Lower leg skin (tissue), 4 donors: ENCODE data around the gene GLP2R. TPM values are rescaled to one million over a fixed set of nuclear protein-coding genes. Genes with fewer than 3 reads are reported as not detected.

ENCODE experiments used
- DNase-seq, 2 donors: peaks; one replicate each; pipeline ENCODE4 v3.0.0-alpha.2; 2019; ENCODE audit warnings: low spot score in 2 of 2
- H3K4me3 ChIP-seq: fragments of 200-600 bp; sonication (generic); 2 replicates; pipeline ENCODE4 v1.5.1; 2017; ENCODE audit warnings: mild to moderate bottlenecking, low read depth; ENCODE audit not compliant: poor library complexity, severe bottlenecking
- CTCF ChIP-seq, 3 donors: fragments of 450-650 bp; IDR thresholded peaks; one replicate each; pipeline ENCODE4 v1.5.1; 2016; ENCODE audit warnings: antibody characterized with exemption in 3 of 3, mild to moderate bottlenecking in 3 of 3, moderate library complexity in 2 of 3
- POLR2A ChIP-seq, 2 donors: fragments of 450-650 bp; IDR thresholded peaks; one replicate each; pipeline ENCODE4 v1.6.1; 2016 to 2017; ENCODE audit warnings: antibody characterized with exemption in 2 of 2, mild to moderate bottlenecking in 1 of 2, moderate library complexity in 1 of 2
- WGBS, 2 donors: methylation state at CpG; one replicate each; pipeline ENCODE4 v1.1.5; 2018; 5-methylcytosine and 5-hydroxymethylcytosine counted together
- intact Hi-C: fragments of 100-400 bp; cut with DNase I; formaldehyde crosslinking; loops from one replicate; pipeline ENCODE4 v1.15.0; 2023; ENCODE audit warnings: low total_unique reads
- total RNA-seq, 4 donors: library from RNA; depleted of rRNA; stranded (reverse); fragments of >200 nt; gene quantifications; one replicate each; pipeline ENCODE4 v1.1.0, GENCODE V29; 2016

GLP2R gene
- total RNA-seq, 4 donors from 2014 or later: 1.9 TPM; not detected in 3

- H3K4me3 ChIP-seq: no peak overlapping the region
- intact Hi-C loops: no loop called here
- DNase-seq: no peak
- WGBS, 2 donors: 90 to 91% methylated on average over 6 to 8 of the region's 8 CpGs
- TF ChIP-seq POLR2A (IDR thresholded peaks at IDR 0.05): no peak
- TF ChIP-seq CTCF (IDR thresholded peaks at IDR 0.05): no peak
Observed at GRCh38 chr17:9788601-9789000, 37.1 kb upstream of the GLP2R start.

GRCh38 chr17:9790316-9790715, 35.4 kb upstream of the GLP2R start:
- TF ChIP-seq CTCF (IDR thresholded peaks at IDR 0.05) (no peak), POLR2A (IDR thresholded peaks at IDR 0.05) (no peak)
- WGBS, 2 donors: 66 to 69% methylated on average over 4 of the region's 4 CpGs
- no peak overlapping the region for H3K4me3 ChIP-seq
- intact Hi-C loops: no loop called here
- DNase-seq: no peak

GRCh38 chr17:9790889-9791876, 34.5 kb upstream of the GLP2R start, which contains the start of gene DHRS7C:
DHRS7C (minus strand) TSS chr17:9791592; CDS start chr17:9791284, 308 bp downstream.
- intact Hi-C loops: no loop called here
- DNase-seq: no peak
- no peak for TF ChIP-seq POLR2A (IDR thresholded peaks at IDR 0.05)
- no peak for TF ChIP-seq CTCF (IDR thresholded peaks at IDR 0.05)
- no peak within 1 kb of the TSS for H3K4me3 ChIP-seq
- WGBS, 2 donors: 66 to 75% methylated on average over 14 to 15 of the region's 15 CpGs

GRCh38 chr17:9792181-9792840, 33.4 kb upstream of the GLP2R start:
- 77 to 84% methylated on average over 15 of the region's 15 CpGs for WGBS, 2 donors
- DNase-seq: no peak
- no peak overlapping the region for H3K4me3 ChIP-seq
- TF ChIP-seq POLR2A (IDR thresholded peaks at IDR 0.05) (no peak), CTCF (IDR thresholded peaks at IDR 0.05) (no peak)
- intact Hi-C loops: no loop called here

- DNase-seq: no peak
- intact Hi-C loops: no loop called here
Observed at GRCh38 chr17:9798008-9798407, 27.7 kb upstream of the GLP2R start.

More at GRCh38 chr17:9798008-9798407, 27.7 kb upstream of the GLP2R start:
- no peak overlapping the region for H3K4me3 ChIP-seq
- TF ChIP-seq POLR2A (IDR thresholded peaks at IDR 0.05): no peak
- TF ChIP-seq CTCF (IDR thresholded peaks at IDR 0.05): no peak
- WGBS, 2 donors: 58 to 65% methylated on average over 3 of the region's 3 CpGs
